ENCODE results near the gene CA5A. TPM values are rescaled to one million over a fixed set of nuclear protein-coding genes. Genes with fewer than 3 reads are reported as not detected.

Gene CA5A
- total RNA-seq, 2 donors from 2014 or later: not detected

DNA sequence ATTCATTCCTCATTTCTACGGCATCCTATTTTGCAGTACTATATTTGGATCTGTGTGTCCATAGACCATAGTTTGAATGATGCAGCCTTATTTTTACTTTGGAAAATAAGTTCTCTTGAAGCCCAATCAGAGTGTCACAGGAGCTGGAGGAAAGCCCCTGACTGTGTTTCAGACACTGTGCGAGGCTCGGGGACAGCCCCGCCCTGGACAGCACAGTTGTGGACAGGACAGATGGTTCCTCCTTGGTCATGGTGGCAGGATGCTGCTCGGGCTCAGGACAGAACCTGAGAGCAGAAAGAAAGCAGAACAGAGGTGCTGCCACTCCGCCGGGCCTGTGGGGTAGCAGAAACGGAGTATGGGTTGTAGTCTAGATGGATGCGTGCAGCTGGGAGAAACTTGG is 37.8 kb upstream of the CA5A start:
- H3K9me3 ChIP-seq: peaks cover 4% of the 10 kb centered on the region
- intact Hi-C loops (cut with DNase I): loop anchor here (5.0 kb wide), 1 partner anchor 463 kb away; no protein-coding TSS in a partner anchor
- H3K9ac ChIP-seq (ENCODE audit: low read depth in 2 of 2, low read length in 2 of 2): no peak overlapping the region
- H3K27ac ChIP-seq: no peak overlapping the region
- H3K4me3 ChIP-seq: no peak overlapping the region
- H3K36me3 ChIP-seq: no peaks in the 10 kb centered on the region
- TF ChIP-seq, protein P1, sequence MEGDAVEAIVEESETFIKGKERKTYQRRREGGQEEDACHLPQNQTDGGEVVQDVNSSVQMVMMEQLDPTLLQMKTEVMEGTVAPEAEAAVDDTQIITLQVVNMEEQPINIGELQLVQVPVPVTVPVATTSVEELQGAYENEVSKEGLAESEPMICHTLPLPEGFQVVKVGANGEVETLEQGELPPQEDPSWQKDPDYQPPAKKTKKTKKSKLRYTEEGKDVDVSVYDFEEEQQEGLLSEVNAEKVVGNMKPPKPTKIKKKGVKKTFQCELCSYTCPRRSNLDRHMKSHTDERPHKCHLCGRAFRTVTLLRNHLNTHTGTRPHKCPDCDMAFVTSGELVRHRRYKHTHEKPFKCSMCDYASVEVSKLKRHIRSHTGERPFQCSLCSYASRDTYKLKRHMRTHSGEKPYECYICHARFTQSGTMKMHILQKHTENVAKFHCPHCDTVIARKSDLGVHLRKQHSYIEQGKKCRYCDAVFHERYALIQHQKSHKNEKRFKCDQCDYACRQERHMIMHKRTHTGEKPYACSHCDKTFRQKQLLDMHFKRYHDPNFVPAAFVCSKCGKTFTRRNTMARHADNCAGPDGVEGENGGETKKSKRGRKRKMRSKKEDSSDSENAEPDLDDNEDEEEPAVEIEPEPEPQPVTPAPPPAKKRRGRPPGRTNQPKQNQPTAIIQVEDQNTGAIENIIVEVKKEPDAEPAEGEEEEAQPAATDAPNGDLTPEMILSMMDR (IDR thresholded peaks at IDR 0.05): no peak
- H3K4me1 ChIP-seq: no peaks in the 10 kb centered on the region
- no peak for DNase-seq
- H3K27me3 ChIP-seq: no peaks in the 10 kb centered on the region

DNA sequence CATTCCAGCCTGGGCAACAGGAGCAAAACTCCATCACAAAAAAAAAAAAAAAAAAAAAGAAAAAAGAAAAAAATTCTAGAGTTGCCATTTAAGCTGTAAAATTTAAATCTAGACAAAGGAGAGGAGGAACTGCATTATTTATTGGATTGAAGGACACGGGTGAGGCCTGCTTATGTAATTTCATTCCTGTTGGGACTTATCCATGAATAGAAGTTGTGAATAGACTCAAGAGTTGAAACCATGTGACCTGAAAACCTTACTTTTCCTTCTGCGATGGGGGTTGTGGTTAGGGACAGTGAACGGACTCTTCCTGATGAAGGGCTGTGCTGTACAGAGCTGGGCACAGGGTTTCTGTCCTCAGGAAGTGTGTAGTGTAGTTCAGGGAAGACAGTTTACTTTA is 37.4 kb upstream of the CA5A start:
- peaks cover 4% of the 10 kb centered on the region for H3K9me3 ChIP-seq
- no peak overlapping the region for H3K4me3 ChIP-seq
- no peak overlapping the region for H3K9ac ChIP-seq (ENCODE audit: low read depth in 2 of 2, low read length in 2 of 2)
- no peaks in the 10 kb centered on the region for H3K36me3 ChIP-seq
- TF ChIP-seq, protein P1 (IDR thresholded peaks at IDR 0.05): no peak
- no peaks in the 10 kb centered on the region for H3K4me1 ChIP-seq
- no peaks in the 10 kb centered on the region for H3K27me3 ChIP-seq
- H3K27ac ChIP-seq: no peak overlapping the region
- no peak for DNase-seq
- intact Hi-C loops (cut with DNase I): loop anchor here (5.0 kb wide), 1 partner anchor 464 kb away; no protein-coding TSS in a partner anchor

DNA sequence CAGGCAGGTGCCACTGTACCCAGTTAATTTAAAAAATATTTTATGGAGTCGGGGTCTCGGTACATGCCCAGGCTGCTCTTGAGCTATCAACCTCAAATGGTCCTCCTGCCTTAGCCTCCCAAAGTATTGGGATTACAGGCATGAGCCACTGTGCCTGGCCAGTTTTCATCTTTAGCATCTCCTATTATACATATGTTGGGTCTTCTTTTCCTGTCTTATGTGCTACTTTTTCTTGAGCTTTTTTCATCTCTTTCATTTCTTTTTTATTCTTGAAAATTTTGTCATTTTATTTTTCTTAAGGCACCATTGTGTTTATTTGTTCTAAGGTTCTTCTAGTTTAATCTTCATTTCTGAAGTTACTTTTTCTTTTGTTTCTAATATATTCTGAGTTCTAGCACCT is 35.6 kb upstream of the CA5A start:
- H3K27ac ChIP-seq: no peak overlapping the region
- H3K9me3 ChIP-seq: peaks cover 4% of the 10 kb centered on the region
- no peaks in the 10 kb centered on the region for H3K36me3 ChIP-seq
- no peak overlapping the region for H3K9ac ChIP-seq (ENCODE audit: low read depth in 2 of 2, low read length in 2 of 2)
- no peak overlapping the region for H3K4me3 ChIP-seq
- intact Hi-C loops (cut with DNase I): loop anchor here (5.0 kb wide), 1 partner anchor 465 kb away; no protein-coding TSS in a partner anchor
- no peak for DNase-seq
- no peaks in the 10 kb centered on the region for H3K27me3 ChIP-seq
- TF ChIP-seq, protein P1 (IDR thresholded peaks at IDR 0.05): no peak
- H3K4me1 ChIP-seq: no peaks in the 10 kb centered on the region

DNA sequence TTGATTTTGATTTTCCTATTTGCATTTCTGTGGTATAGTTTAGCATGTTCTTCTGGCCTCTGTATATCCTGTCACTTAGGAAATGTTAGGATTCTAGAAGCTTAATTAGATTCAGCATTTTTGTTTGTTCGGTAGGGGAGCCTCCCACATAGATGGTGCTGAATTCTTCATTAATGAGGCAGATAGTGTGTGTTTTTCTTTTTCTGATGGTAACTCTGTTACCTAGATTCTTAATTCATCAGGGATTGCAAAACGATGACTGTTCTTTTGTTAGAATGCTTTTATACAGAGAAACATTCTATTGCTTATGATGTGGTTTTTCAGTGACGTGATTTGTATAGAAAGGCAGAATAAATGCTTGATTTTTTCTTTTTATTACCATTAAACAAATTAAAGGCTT is 33.9 kb upstream of the CA5A start:
- no peak for DNase-seq
- Histone ChIP-seq H3K9me3 (peaks cover 4% of the 10 kb centered on the region), H3K4me3 (no peak overlapping the region), H3K27me3 (no peaks in the 10 kb centered on the region), H3K27ac (no peak overlapping the region), H3K4me1 (peaks cover 5% of the 10 kb centered on the region), H3K36me3 (no peaks in the 10 kb centered on the region), H3K9ac (ENCODE audit: low read depth in 2 of 2, low read length in 2 of 2) (no peak overlapping the region)
- intact Hi-C loops (cut with DNase I): loop anchor here (5.0 kb wide), 1 partner anchor 467 kb away; no protein-coding TSS in a partner anchor
- TF ChIP-seq, protein P1 (IDR thresholded peaks at IDR 0.05): no peak

DNA sequence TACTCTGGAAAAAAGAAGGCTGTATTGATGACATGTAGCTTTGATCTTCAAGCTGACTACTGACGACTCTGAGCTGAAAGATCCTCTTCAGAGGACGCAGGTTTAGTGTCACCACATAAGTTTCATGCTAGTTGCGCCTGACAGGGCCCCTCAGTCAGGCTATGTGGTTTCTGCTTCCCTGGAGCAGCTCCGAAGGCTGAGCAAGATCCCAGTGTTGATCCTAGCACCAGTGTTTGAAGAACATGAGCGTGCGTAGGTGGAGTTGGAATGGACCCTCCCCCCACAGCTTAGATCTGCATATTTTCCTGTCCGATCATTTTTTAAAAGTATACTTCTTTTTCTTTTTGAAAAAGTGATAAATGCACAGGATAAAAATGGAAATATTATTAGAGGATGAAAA is 32.2 kb upstream of the CA5A start:
- DNase-seq: no peak
- Histone ChIP-seq H3K4me1 (peaks cover 5% of the 10 kb centered on the region), H3K9me3 (peaks cover 4% of the 10 kb centered on the region), H3K27me3 (no peaks in the 10 kb centered on the region), H3K9ac (ENCODE audit: low read depth in 2 of 2, low read length in 2 of 2) (no peak overlapping the region), H3K4me3 (no peak overlapping the region), H3K36me3 (no peaks in the 10 kb centered on the region), H3K27ac (no peak overlapping the region)
- intact Hi-C loops (cut with DNase I): loop anchor here (10.0 kb wide), 1 partner anchor 56 kb away; no protein-coding TSS in a partner anchor
- TF ChIP-seq, protein P1 (IDR thresholded peaks at IDR 0.05): no peak
